Activated T-helper 17 cell treated with anti-CD3 and anti-CD28 coated beads, Interleukin-2, amount 50 U/mL, for 72 hours (primary cell): Measurements from ENCODE around the gene TPST2. TPM values are rescaled to one million over a fixed set of nuclear protein-coding genes. Genes with fewer than 3 reads are reported as not detected.
"Not testable (repeated sequence)": the region's sequence is repeated elsewhere in the genome, so short reads cannot be mapped to it uniquely, and the experiment has no call there.

Experiments used
- ATAC-seq: fragments of 150-1000 bp; cut with Tn5 transposase; replicated peaks from 2 replicates; pipeline ENCODE4 v1.10.0; 2021; ENCODE audit warnings: mild to moderate bottlenecking, moderate library complexity
- H3K27ac Mint-ChIP-seq: one replicate; pipeline ENCODE4 v1.8.0; 2022; ENCODE audit warnings: mixed read lengths
- H3K27me3 Mint-ChIP-seq: one replicate; pipeline ENCODE4 v1.8.0; 2022; ENCODE audit warnings: mixed read lengths
- H3K36me3 Mint-ChIP-seq: one replicate; pipeline ENCODE4 v1.8.0; 2022; ENCODE audit warnings: low read depth, mild to moderate bottlenecking, mixed read lengths
- H3K4me1 Mint-ChIP-seq: one replicate; pipeline ENCODE4 v1.8.0; 2022; ENCODE audit warnings: mixed read lengths
- H3K4me3 Mint-ChIP-seq: one replicate; pipeline ENCODE4 v1.8.0; 2022; ENCODE audit warnings: mild to moderate bottlenecking, mixed read lengths
- H3K9me3 Mint-ChIP-seq: one replicate; pipeline ENCODE4 v1.8.0; 2022; ENCODE audit warnings: mixed read lengths
- total RNA-seq, 2 donors: library from RNA; stranded (reverse); gene quantifications; one replicate each; pipeline ENCODE4 v1.2.3, GENCODE V29; 2022

The TPST2 gene
- total RNA-seq, 2 donors from 2014 or later: 23.2 to 27.5 TPM

DNA sequence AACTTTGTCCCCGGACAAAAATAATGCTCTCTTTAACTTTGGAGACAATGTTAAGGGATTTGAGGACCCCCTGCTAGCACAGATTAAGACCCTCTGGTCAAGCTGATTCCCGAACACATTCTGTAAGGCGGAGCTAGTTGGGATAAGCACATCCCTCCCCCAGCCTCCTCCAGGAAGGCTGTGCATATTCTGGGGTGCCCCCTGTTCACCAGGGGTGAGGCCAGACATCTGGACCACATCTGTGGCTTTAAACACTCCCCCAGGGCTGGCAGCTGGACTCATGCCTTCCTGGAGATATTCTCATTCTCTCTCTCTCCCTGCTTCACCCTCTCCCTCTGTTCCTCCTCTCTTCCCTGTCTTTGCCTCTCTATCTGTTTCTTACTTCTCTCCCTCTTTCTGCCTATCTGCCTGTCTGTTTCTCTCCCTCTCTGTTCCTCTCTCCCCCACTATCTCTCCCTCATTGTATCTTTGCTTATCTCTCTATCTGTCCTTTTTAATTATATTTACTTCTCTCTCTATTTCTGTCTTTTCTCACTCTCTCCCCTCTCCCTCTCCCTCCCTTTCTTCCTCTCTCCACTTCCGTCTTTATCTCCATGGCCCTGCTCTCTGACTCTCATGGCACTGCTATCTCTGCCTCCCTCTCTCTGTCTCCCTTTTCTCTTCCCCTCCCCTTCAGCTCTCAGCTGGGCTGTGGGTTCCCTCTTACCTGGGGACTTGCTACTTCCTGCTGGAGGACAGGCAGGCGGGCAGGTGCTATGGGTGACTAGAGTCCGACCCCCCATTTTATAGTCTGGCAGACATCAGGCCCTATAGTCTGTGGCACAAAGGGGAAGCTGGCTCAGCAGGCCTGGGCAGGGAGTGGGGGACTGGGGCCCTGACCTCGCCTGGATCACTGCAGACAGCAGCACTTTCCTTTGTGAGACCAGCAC, 27.6 kb upstream of the TPST2 start, which contains the start of gene CRYBB1:
CRYBB1 (minus strand) TSS at position 757 of the 929 bp plus-strand sequence. CDS start 1,708 bp downstream, outside the sequence.
- Mint-ChIP-seq H3K4me3 (no peak within 1 kb of the TSS), H3K36me3 (no peaks in the 10 kb centered on the region), H3K4me1 (no peaks in the 10 kb centered on the region), H3K27ac (peak within 1 kb of the TSS; percentile 41), H3K27me3 (no peaks in the 10 kb centered on the region), H3K9me3 (no peaks in the 10 kb centered on the region)
- no peak for ATAC-seq

GRCh38 chr22:26616650-26617049, 26.7 kb upstream of the TPST2 start:
- no peaks in the 10 kb centered on the region for H3K36me3 Mint-ChIP-seq
- no peaks in the 10 kb centered on the region for H3K9me3 Mint-ChIP-seq
- no peak for ATAC-seq
- H3K27me3 Mint-ChIP-seq: no peaks in the 10 kb centered on the region
- H3K4me3 Mint-ChIP-seq: no peak overlapping the region
- no peaks in the 10 kb centered on the region for H3K4me1 Mint-ChIP-seq
- H3K27ac Mint-ChIP-seq: peak overlapping the region; percentile 41

DNA sequence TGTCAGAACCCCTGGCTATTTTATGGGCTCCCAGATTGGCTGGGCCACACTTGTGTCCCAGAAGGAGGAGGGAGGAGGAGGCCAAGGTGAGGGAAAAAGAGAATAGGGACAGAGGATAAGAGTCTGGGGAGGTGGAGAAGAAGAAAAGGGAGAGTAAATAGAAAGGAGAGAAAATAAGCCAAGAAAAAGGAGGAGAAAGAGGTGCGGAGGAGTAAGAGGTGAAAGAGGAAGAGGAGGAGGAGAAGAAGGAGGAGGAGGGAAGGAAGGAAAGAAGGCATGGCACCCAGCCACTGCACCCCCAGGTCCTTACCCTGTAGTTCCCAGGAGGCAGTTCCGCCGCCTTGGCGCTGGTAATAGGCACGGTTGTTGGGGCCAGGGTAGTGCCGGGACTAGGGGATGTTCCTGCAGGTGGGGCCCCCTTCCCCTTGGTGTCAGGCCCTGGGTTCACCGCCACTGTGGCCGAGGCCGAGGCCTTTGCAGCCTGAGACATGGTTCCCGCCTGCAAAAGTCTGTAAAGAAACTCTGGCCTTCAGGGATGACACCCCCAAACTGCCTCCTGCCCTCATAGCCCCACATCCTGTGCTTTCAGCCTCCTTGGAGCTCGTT, 26.0 kb upstream of the TPST2 start:
- no peak overlapping the region for H3K27ac Mint-ChIP-seq
- H3K36me3 Mint-ChIP-seq: no peaks in the 10 kb centered on the region
- H3K4me1 Mint-ChIP-seq: no peaks in the 10 kb centered on the region
- ATAC-seq: no peak
- H3K4me3 Mint-ChIP-seq: no peak overlapping the region
- no peaks in the 10 kb centered on the region for H3K27me3 Mint-ChIP-seq
- H3K9me3 Mint-ChIP-seq: no peaks in the 10 kb centered on the region

DNA sequence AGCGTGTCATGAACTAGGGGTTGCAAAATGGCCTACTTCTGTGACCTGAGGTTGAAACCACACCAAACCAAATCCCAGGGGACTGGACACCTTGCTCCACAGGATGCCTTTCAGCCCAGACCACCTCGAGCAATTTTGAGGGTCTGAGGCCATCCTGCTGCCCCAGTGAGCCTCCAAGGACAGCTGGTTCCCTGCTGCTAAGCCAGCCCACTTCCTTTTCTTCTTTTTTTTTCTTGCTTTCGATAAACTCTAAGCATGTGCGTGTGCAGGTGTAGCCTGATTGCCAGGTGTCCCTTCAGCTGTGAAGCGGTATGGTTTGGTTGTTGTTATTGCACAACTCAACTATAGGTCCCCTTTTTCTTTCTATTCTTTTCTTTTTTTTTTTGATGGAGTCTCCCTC, 25.2 kb upstream of the TPST2 start:
- H3K27ac Mint-ChIP-seq: no peak overlapping the region
- H3K4me3 Mint-ChIP-seq: no peak overlapping the region
- no peak for ATAC-seq
- H3K36me3 Mint-ChIP-seq: peaks cover 5% of the 10 kb centered on the region
- H3K27me3 Mint-ChIP-seq: no peaks in the 10 kb centered on the region
- H3K4me1 Mint-ChIP-seq: peaks cover 6% of the 10 kb centered on the region
- no peaks in the 10 kb centered on the region for H3K9me3 Mint-ChIP-seq

GRCh38 chr22:26614322-26614721, 24.4 kb upstream of the TPST2 start:
- no peak overlapping the region for H3K27ac Mint-ChIP-seq
- peaks cover 6% of the 10 kb centered on the region for H3K36me3 Mint-ChIP-seq
- H3K4me3 Mint-ChIP-seq: no peak overlapping the region
- H3K27me3 Mint-ChIP-seq: no peaks in the 10 kb centered on the region
- H3K4me1 Mint-ChIP-seq: peaks cover 12% of the 10 kb centered on the region
- no peak for ATAC-seq
- no peaks in the 10 kb centered on the region for H3K9me3 Mint-ChIP-seq

DNA sequence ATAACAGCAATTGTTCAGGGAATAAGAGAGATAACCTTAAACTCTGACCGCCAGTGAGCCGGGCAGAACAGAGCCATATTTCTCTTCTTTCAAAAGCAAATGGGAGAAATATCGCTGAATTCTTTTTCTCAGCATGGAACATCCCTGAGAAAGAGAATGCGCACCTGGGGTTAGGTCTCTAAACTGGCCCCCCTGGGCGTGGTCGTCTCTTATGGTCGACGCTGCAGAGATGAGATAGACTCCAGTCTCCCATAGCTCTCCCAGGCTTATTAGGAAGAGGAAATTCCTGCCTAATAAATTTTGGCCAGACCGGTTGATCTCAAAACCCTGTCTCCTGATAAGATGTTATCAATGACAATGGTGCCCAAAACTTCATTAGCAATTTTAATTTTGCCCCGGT, 23.8 kb upstream of the TPST2 start:
- H3K36me3 Mint-ChIP-seq, H3K27me3 Mint-ChIP-seq, H3K4me3 Mint-ChIP-seq, H3K27ac Mint-ChIP-seq, ATAC-seq, H3K9me3 Mint-ChIP-seq: not testable (repeated sequence)
- peaks cover 16% of the 10 kb centered on the region for H3K4me1 Mint-ChIP-seq

GRCh38 chr22:26612652-26613051, 22.7 kb upstream of the TPST2 start:
- H3K4me3 Mint-ChIP-seq: no peak overlapping the region
- H3K4me1 Mint-ChIP-seq: peaks cover 16% of the 10 kb centered on the region
- peaks cover 6% of the 10 kb centered on the region for H3K36me3 Mint-ChIP-seq
- H3K9me3 Mint-ChIP-seq: no peaks in the 10 kb centered on the region
- no peak overlapping the region for H3K27ac Mint-ChIP-seq
- no peaks in the 10 kb centered on the region for H3K27me3 Mint-ChIP-seq
- ATAC-seq: no peak

DNA sequence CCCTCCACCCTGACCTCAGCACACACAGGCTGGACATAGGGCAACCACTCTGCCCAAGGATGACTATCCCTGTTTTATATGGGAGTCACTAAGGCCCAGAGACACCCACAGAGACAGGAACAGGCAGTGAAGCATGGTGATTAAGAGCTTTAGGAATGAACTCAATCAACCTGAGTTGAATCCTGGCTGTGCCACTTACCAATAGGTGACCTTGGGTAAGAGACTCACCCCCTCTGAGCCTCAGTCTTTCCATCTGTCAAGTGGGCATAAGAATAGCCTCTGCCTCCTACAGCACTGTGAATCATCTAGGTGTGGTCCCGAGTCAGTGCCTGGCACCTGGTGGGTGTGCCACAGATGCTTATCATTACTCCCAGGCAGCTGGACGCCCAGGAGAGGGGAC, 21.1 kb upstream of the TPST2 start:
- Mint-ChIP-seq H3K4me3 (peak overlapping the region; percentile 68), H3K9me3 (no peaks in the 10 kb centered on the region), H3K27ac (peak overlapping the region; percentile 2), H3K36me3 (peaks cover 6% of the 10 kb centered on the region), H3K27me3 (no peaks in the 10 kb centered on the region), H3K4me1 (peaks cover 16% of the 10 kb centered on the region)
- ATAC-seq: peak; percentile 80

DNA sequence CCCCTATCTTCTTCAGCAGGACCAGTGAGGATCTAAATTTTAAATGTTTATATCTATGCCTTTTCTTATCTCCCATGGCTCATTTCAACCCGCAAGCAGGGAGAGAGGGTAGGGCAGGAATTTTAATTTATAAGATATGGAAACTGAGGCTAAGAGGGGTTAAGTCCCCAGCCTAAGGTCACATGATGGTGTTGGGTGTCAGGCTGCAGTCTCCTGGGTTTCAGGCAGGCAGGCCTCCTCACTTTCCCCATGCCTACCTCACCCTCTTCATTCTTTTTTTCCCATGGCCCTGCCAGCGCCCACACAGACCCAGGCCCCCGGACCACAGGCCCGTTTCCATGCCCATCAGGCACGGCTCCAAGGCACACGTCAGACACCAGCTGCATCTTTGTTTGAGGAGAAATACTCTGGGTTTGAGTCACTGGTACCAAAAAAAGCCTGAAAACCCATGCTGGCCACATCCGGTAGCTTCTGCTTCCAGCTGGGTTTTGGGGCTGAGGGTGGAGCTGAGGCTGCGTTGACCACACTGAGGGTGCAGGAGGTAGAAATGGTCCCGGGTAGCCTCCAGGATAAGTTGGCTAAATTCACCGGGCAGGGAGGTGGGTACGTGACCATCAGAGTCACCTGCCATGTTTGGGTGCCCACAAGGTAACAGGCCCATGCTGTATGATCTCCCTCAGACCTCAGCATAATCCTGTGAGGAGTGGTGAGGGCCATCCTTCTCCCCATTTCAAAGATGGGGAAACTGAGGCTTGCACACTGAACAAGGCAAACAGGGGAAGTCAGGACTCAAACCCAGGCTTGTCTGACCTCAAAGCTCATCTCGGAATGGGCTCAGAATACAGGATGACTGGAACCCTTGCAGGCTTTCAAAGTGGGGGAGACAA, 20.4 kb upstream of the TPST2 start:
- Mint-ChIP-seq H3K36me3 (peaks cover 6% of the 10 kb centered on the region), H3K27me3 (no peaks in the 10 kb centered on the region), H3K4me3 (peak overlapping the region; percentile 68), H3K27ac (peak overlapping the region; percentile 2), H3K4me1 (peaks cover 16% of the 10 kb centered on the region), H3K9me3 (no peaks in the 10 kb centered on the region)
- peak; percentile 81 for ATAC-seq

DNA sequence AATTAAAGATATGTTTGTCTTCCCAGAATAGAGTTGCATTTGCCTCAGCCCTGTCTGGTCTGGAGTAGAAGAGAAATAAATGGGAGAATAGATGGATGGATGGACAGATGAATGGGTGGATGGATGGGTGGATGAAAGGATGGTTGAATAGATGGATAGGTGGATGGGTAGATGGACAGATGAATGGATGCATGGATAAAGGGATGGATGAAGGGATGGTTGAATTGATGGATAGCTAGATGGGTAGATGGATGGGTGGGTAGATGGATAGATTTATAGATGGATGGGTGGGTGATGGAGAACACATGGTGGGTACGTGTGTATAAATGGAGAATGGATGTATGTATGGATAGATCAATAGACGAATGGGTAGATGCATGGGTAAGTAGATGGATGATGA, 19.4 kb upstream of the TPST2 start:
- Mint-ChIP-seq H3K27ac (peak overlapping the region; percentile 2), H3K4me3 (peak overlapping the region; percentile 68)
- no peak for ATAC-seq

GRCh38 chr22:26608129-26608528, 18.2 kb upstream of the TPST2 start:
- Mint-ChIP-seq H3K27me3 (no peaks in the 10 kb centered on the region), H3K36me3 (peaks cover 6% of the 10 kb centered on the region), H3K4me3 (no peak overlapping the region), H3K9me3 (no peaks in the 10 kb centered on the region), H3K4me1 (peaks cover 16% of the 10 kb centered on the region), H3K27ac (no peak overlapping the region)
- ATAC-seq: no peak

More for the DNA sequence above, 19.4 kb upstream of the TPST2 start:
- Mint-ChIP-seq H3K36me3 (peaks cover 6% of the 10 kb centered on the region), H3K4me1 (peaks cover 16% of the 10 kb centered on the region), H3K9me3 (no peaks in the 10 kb centered on the region), H3K27me3 (no peaks in the 10 kb centered on the region)

DNA sequence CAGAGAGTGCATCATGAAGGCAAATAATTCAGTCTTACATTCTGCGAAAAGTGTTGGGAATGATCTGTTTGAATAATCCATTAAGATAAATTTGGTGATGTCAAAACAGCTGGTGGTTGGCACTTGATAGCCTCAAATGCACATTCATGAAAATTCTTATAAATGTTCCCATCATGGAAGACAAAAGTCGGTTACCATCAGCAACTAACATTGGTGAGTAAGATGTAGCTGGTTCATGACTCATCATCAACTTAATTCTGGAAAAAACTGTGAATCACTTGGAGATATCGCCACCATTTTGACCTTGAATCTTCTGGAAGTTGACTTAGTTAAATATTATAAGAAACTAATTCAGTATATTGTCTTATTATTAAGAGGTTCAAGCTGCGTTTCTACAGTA, 16.7 kb upstream of the TPST2 start:
- peaks cover 6% of the 10 kb centered on the region for H3K36me3 Mint-ChIP-seq
- no peak overlapping the region for H3K27ac Mint-ChIP-seq
- no peak for ATAC-seq
- no peak overlapping the region for H3K4me3 Mint-ChIP-seq
- H3K27me3 Mint-ChIP-seq: no peaks in the 10 kb centered on the region
- peaks cover 16% of the 10 kb centered on the region for H3K4me1 Mint-ChIP-seq
- H3K9me3 Mint-ChIP-seq: no peaks in the 10 kb centered on the region

DNA sequence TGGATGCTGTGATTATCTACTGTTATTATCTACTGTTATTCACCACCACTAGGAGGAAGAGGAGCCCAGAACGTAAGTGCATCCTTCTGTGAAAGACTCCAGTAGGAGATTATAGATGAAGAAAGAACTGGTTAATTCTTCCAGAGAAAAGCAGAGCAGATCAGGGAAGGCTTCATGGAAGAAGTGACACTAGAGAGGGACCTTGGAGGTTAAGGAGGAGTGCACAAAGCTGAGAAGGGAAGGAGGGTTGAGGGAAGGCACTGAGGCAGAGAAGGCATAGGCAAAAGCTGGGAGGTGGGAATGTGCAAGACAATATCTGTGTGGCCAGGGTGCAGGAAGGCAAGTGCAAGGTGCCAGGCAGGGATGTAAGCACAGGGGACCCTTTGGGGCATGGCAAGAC, 14.4 kb upstream of the TPST2 start:
- Mint-ChIP-seq H3K36me3 (no peaks in the 10 kb centered on the region), H3K4me1 (peaks cover 4% of the 10 kb centered on the region), H3K4me3 (no peak overlapping the region), H3K27ac (no peak overlapping the region), H3K27me3 (no peaks in the 10 kb centered on the region), H3K9me3 (no peaks in the 10 kb centered on the region)
- ATAC-seq: no peak

DNA sequence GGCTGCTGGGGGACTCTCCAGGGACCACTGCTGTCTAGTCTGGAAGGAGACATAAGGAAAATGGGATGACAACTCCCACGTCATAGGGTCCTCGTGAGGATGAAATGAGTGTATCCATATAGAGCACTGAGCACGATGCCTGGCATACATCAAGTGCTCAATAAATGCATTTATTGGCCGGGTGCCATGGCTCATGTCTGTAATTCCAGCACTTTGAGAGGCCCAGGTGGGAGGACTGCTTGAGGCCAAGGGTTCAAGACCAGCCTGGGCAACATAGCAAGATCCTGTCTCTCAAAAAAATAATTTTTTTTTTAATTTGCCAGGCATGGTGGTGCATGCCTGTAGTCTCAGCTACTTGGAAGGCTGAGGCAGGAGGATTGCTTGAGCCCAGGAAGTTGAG, 12.2 kb upstream of the TPST2 start:
- no peak overlapping the region for H3K27ac Mint-ChIP-seq
- no peaks in the 10 kb centered on the region for H3K27me3 Mint-ChIP-seq
- H3K4me1 Mint-ChIP-seq: no peaks in the 10 kb centered on the region
- ATAC-seq: no peak
- no peak overlapping the region for H3K4me3 Mint-ChIP-seq
- H3K9me3 Mint-ChIP-seq: no peaks in the 10 kb centered on the region
- no peaks in the 10 kb centered on the region for H3K36me3 Mint-ChIP-seq
